ENCODE data around the gene TTC7B. TPM values are rescaled to one million over a fixed set of nuclear protein-coding genes. Genes with fewer than 3 reads are reported as not detected.
"Not testable (repeated sequence)": the region's sequence is repeated elsewhere in the genome, so short reads cannot be mapped to it uniquely, and the experiment has no call there.

TTC7B gene
- total and polyA plus RNA-seq, 2 experiments from 2014 or later, result 7.9 to 28.6 TPM

DNA sequence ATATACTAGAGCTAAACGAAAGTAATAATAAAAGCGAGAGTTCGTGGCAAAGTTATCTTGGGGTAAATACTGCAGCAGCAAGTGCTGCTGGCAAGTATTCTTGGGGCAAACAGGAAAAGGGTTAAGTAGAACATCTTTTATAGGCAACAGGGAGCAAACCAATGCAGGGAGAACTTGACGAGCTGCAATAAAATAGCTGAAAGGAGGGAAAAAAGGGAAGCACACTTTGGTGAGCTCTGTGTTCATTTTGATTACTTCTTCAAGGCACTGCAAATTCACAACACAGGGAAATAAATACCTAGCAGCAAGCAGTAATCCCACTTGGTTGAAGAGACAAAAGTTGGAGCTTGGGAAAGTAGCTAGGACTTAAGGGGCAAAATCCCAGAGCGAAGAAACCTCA, 42.3 kb upstream of the TTC7B start:
- H3K4me3 Mint-ChIP-seq, result no peak overlapping the region
- H3F3A ChIP-seq (replicated peaks; ENCODE audit: low read depth), result no peaks in the 10 kb centered on the region
- no peak overlapping the region for H2AFZ ChIP-seq
- no peak overlapping the region for H3K27ac ChIP-seq (ENCODE audit: low read depth)
- no peaks in the 10 kb centered on the region for H3K36me3 ChIP-seq (ENCODE audit: insufficient read depth)
- H3K9me2 ChIP-seq (ENCODE audit: insufficient read depth), result no peaks in the 10 kb centered on the region
- ATAC-seq (no peak), DNase-seq (ENCODE audit: low spot score) (no peak)
- H3K79me2 ChIP-seq (replicated peaks; ENCODE audit: insufficient read depth), result no peaks in the 10 kb centered on the region
- no peaks in the 10 kb centered on the region for H3K27me3 Mint-ChIP-seq (ENCODE audit: insufficient read depth, low read depth, poor library complexity)
- no peak overlapping the region for H3K27ac Mint-ChIP-seq
- TF ChIP-seq NANOG (IDR thresholded peaks at IDR 0.05; ENCODE audit: borderline replicate concordance) (no peak), CREB1 (CRISPR knock-in tag; IDR thresholded peaks at IDR 0.05; ENCODE audit: low read depth) (no peak), ZNF114 (CRISPR knock-in tag; IDR thresholded peaks at IDR 0.05) (no peak), JUNB (IDR thresholded peaks at IDR 0.05; ENCODE audit: unreplicated experiment) (no peak), STAT1 (IDR thresholded peaks at IDR 0.05; ENCODE audit: unreplicated experiment) (no peak)
- TF ChIP-seq, protein P1, sequence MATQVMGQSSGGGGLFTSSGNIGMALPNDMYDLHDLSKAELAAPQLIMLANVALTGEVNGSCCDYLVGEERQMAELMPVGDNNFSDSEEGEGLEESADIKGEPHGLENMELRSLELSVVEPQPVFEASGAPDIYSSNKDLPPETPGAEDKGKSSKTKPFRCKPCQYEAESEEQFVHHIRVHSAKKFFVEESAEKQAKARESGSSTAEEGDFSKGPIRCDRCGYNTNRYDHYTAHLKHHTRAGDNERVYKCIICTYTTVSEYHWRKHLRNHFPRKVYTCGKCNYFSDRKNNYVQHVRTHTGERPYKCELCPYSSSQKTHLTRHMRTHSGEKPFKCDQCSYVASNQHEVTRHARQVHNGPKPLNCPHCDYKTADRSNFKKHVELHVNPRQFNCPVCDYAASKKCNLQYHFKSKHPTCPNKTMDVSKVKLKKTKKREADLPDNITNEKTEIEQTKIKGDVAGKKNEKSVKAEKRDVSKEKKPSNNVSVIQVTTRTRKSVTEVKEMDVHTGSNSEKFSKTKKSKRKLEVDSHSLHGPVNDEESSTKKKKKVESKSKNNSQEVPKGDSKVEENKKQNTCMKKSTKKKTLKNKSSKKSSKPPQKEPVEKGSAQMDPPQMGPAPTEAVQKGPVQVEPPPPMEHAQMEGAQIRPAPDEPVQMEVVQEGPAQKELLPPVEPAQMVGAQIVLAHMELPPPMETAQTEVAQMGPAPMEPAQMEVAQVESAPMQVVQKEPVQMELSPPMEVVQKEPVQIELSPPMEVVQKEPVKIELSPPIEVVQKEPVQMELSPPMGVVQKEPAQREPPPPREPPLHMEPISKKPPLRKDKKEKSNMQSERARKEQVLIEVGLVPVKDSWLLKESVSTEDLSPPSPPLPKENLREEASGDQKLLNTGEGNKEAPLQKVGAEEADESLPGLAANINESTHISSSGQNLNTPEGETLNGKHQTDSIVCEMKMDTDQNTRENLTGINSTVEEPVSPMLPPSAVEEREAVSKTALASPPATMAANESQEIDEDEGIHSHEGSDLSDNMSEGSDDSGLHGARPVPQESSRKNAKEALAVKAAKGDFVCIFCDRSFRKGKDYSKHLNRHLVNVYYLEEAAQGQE (IDR thresholded peaks at IDR 0.05; ENCODE audit: unreplicated experiment), result no peak
- H3K9me3 Mint-ChIP-seq, result no peaks in the 10 kb centered on the region
- no peaks in the 10 kb centered on the region for H3K4me1 Mint-ChIP-seq
- no peaks in the 10 kb centered on the region for H4K20me1 ChIP-seq (replicated peaks; ENCODE audit: insufficient read depth)
- H3K4me3 ChIP-seq, result no peak overlapping the region
- H3K27me3 ChIP-seq (ENCODE audit: insufficient read depth), result no peaks in the 10 kb centered on the region
- H3K4me1 ChIP-seq (ENCODE audit: insufficient read depth), result no peaks in the 10 kb centered on the region
- no peak overlapping the region for H3K4me2 ChIP-seq
- H3K36me3 Mint-ChIP-seq (ENCODE audit: low read depth), result no peaks in the 10 kb centered on the region

DNA sequence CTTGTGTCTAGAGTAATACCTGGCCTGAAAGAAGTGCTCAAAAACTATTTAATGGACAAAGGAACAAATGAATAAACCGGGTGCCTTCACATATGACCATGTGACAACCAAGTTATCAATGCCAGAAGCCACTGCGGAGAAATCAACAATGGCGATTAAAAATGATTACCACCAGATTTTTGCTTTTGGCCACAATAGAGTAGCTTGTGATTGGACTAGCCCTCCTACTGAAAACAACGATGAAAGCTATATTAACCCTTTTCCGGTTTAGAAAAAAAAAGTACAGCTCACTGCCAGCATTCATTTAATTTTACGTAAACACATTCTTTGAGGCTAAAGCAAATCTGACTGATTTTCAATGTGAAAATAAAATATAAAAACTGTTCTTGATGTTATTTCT, 41.6 kb upstream of the TTC7B start:
- Histone ChIP-seq H4K20me1 (replicated peaks; ENCODE audit: insufficient read depth) (no peaks in the 10 kb centered on the region), H3F3A (replicated peaks; ENCODE audit: low read depth) (no peaks in the 10 kb centered on the region), H3K4me2 (no peak overlapping the region), H3K79me2 (replicated peaks; ENCODE audit: insufficient read depth) (no peaks in the 10 kb centered on the region), H3K9me2 (ENCODE audit: insufficient read depth) (no peaks in the 10 kb centered on the region), H2AFZ (no peak overlapping the region), H3K27me3 (ENCODE audit: insufficient read depth) (no peaks in the 10 kb centered on the region), H3K4me3 (no peak overlapping the region), H3K27ac (ENCODE audit: low read depth) (no peak overlapping the region), H3K36me3 (ENCODE audit: insufficient read depth) (no peaks in the 10 kb centered on the region), H3K4me1 (ENCODE audit: insufficient read depth) (no peaks in the 10 kb centered on the region)
- no peaks in the 10 kb centered on the region for H3K27me3 Mint-ChIP-seq (ENCODE audit: insufficient read depth, low read depth, poor library complexity)
- H3K36me3 Mint-ChIP-seq (ENCODE audit: low read depth), result no peaks in the 10 kb centered on the region
- DNase-seq (ENCODE audit: low spot score), result no peak
- no peaks in the 10 kb centered on the region for H3K4me1 Mint-ChIP-seq
- no peaks in the 10 kb centered on the region for H3K9me3 Mint-ChIP-seq
- H3K4me3 Mint-ChIP-seq, result no peak overlapping the region
- ATAC-seq, result no peak
- TF ChIP-seq POLR2AphosphoS5 (IDR thresholded peaks at IDR 0.05; ENCODE audit: low read depth) (no peak), CREB1 (CRISPR knock-in tag; IDR thresholded peaks at IDR 0.05; ENCODE audit: low read depth) (no peak)
- no peak overlapping the region for H3K27ac Mint-ChIP-seq

DNA sequence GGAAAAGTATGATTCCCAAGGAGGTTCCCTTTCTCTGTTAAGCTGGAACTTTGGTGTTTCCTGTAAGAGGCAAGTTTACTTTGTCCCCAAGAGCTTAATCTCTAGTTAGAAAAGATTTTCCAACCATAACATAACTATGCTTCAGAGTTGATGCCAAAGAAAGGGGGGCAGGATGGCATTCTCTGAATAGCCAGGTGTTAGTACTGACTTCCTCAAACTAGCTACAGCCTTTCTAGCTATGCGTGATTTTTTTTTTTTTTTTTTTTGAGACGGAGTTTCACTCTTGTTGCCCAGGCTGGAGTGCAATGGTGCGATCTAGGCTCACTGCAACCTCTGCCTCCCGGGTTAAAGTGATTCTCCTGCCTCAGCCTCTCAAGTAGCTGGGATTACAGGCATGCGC, 39.9 kb upstream of the TTC7B start:
- not testable (repeated sequence) for H3K36me3 ChIP-seq (ENCODE audit: insufficient read depth); H3K4me2 ChIP-seq; H3K27ac ChIP-seq (ENCODE audit: low read depth); H3K79me2 ChIP-seq (replicated peaks; ENCODE audit: insufficient read depth); DNase-seq (ENCODE audit: low spot score); H3K4me3 Mint-ChIP-seq; H3K36me3 Mint-ChIP-seq (ENCODE audit: low read depth); H4K20me1 ChIP-seq (replicated peaks; ENCODE audit: insufficient read depth); H2AFZ ChIP-seq; ATAC-seq; H3F3A ChIP-seq (replicated peaks; ENCODE audit: low read depth); H3K27me3 Mint-ChIP-seq (ENCODE audit: insufficient read depth, low read depth, poor library complexity); H3K27ac Mint-ChIP-seq; H3K9me2 ChIP-seq (ENCODE audit: insufficient read depth); H3K27me3 ChIP-seq (ENCODE audit: insufficient read depth); H3K9me3 Mint-ChIP-seq; H3K4me1 ChIP-seq (ENCODE audit: insufficient read depth); H3K4me1 Mint-ChIP-seq; H3K4me3 ChIP-seq

Measured in GM23338 (cell line).